AG09319 (cell line): ENCODE data around the gene UIMC1.

ENCODE experiments used
- DNase-seq: peaks from one replicate; pipeline ENCODE4 v3.0.0-alpha.2; 2010; ENCODE audit warnings: low read depth; ENCODE audit errors: extremely low read depth
- CTCF ChIP-seq: IDR thresholded peaks from 2 replicates; pipeline ENCODE4 v1.5.1; 2011; ENCODE audit warnings: low read depth, mild to moderate bottlenecking, inconsistent platforms, low read length, moderate library complexity

Gene UIMC1

GRCh38 chr5:176897263-176897662 lies 109.3 kb downstream of the UIMC1 start:
- TF ChIP-seq CTCF = no peak
- DNase-seq = no peak

- no peak for DNase-seq
- no peak for TF ChIP-seq CTCF
These were observed 110.7 kb downstream of the UIMC1 start for GRCh38 chr5:176895831-176896230.

GRCh38 chr5:176894298-176894697 lies 112.3 kb downstream of the UIMC1 start:
- no peak for TF ChIP-seq CTCF
- DNase-seq = no peak

GRCh38 chr5:176892663-176893062 lies 113.9 kb downstream of the UIMC1 start:
- no peak for DNase-seq
- no peak for TF ChIP-seq CTCF

GRCh38 chr5:176891331-176891958 lies 115.1 kb downstream of the UIMC1 start:
- DNase-seq = no peak
- no peak for TF ChIP-seq CTCF

GRCh38 chr5:176890455-176891330 lies 115.9 kb downstream of the UIMC1 start:
- DNase-seq = no peak
- no peak for TF ChIP-seq CTCF
